Fibroblast of lung (primary cell): ENCODE data around the gene CYB5RL.

Experiments
- CTCF ChIP-seq, 2 donors: IDR thresholded peaks in 1 of 2; conservative IDR thresholded peaks in 1 of 2; 1 replicate in 1 of 2; 2 replicates in 1 of 2; pipeline ENCODE4 v1.5.1; 2011 to 2012; ENCODE audit warnings: low read length in 2 of 2, control low read depth in 1 of 2, inconsistent platforms in 1 of 2, low read depth in 1 of 2, mild to moderate bottlenecking in 1 of 2
- EZH2 ChIP-seq: IDR thresholded peaks from 2 replicates; pipeline ENCODE4 v1.5.1; 2012; ENCODE audit warnings: low read length, control low read depth, mild to moderate bottlenecking; ENCODE audit errors: missing control alignments

GRCh38 chr1:54207287-54207686 lies 7.5 kb upstream of the CYB5RL start:
- TF ChIP-seq CTCF (conservative IDR thresholded peaks at IDR 0.05 in 1 of 2, IDR thresholded peaks at IDR 0.05 in 1 of 2; ENCODE audit: low read depth in 1 of 2, low read length in 2 of 2) (no peak), EZH2 (no peak)
